Ovary (tissue), 9 donors: Measurements from ENCODE around the gene RPL41. TPM values are rescaled to one million over a fixed set of nuclear protein-coding genes. Genes with fewer than 3 reads are reported as not detected.
"Not testable (repeated sequence)": the region's sequence is repeated elsewhere in the genome, so short reads cannot be mapped to it uniquely, and the experiment has no call there.

Experiments
- DNase-seq, 5 donors: peaks; one replicate each; pipeline ENCODE4 v3.0.0-alpha.2; 2019 to 2020
- H3K27ac ChIP-seq, 2 donors: fragments of 200-600 bp; one replicate each; pipeline versions ENCODE4 v1.5.1 to v1.8.0; 2019 to 2022
- H3K27me3 ChIP-seq: fragments of 200-600 bp; one replicate; pipeline ENCODE4 v1.8.0; 2022
- H3K36me3 ChIP-seq: fragments of 200-600 bp; sonication (generic); one replicate; pipeline ENCODE4 v1.5.1; 2019
- H3K4me1 ChIP-seq: one replicate; pipeline ENCODE4 v1.8.1; 2013; ENCODE audit warnings: mild to moderate bottlenecking, moderate library complexity; ENCODE audit not compliant: insufficient read depth
- H3K4me3 ChIP-seq: fragments of 200-600 bp; sonication (generic); one replicate; pipeline ENCODE4 v1.5.1; 2017
- H3K9me3 ChIP-seq, 2 donors: fragments of 200-600 bp in 1 of 2; sonication (generic) in 1 of 2; one replicate each; pipeline versions ENCODE4 v1.5.1 to v1.8.1; 2013 to 2019; ENCODE audit warnings: mild to moderate bottlenecking in 1 of 2, moderate library complexity in 1 of 2
- EP300 ChIP-seq: sonication (generic); formaldehyde crosslinking; IDR thresholded peaks from one replicate; pipeline ENCODE4 v1.6.1; 2017; ENCODE audit warnings: antibody characterized with exemption
- POLR2A ChIP-seq: fragments of 450-650 bp; IDR thresholded peaks from one replicate; pipeline ENCODE4 v1.6.1; 2017; ENCODE audit warnings: antibody characterized with exemption, mild to moderate bottlenecking, moderate library complexity
- WGBS, 3 donors: extraction: QIAGEN DNeasy Blood & Tissue Kit in 1 of 3; methylation state at CpG; one replicate each; pipeline versions ENCODE4 v1.1.5 to v1.1.7; 2013 to 2017; 5-methylcytosine and 5-hydroxymethylcytosine counted together
- intact Hi-C, 4 donors: fragments of 100-400 bp; cut with DNase I; formaldehyde crosslinking; loops; one replicate each; pipeline versions ENCODE4 v1.11.0 to v1.15.1; 2022 to 2023
- polyA plus RNA-seq, 2 donors: library from polyadenylated mRNA; stranded (reverse); fragments of 200-250 nt in 1 of 2; fragments of 350-450 nt in 1 of 2; fragmentation: Illumina TruSeq in 1 of 2; extraction: RNeasy Lipid Tissue Mini Kit (QIAGEN cat#74804) in 1 of 2; gene quantifications; one replicate each; pipeline ENCODE4 v1.2.3, GENCODE V29; 2013 to 2014
- total RNA-seq, 7 donors: library from RNA; depleted of rRNA in 2 of 7; stranded (reverse); fragments of >200 nt in 2 of 7; fragmentation: NEBNext Ultra II Directional in 3 of 7; extraction: Animal tissue kit (Norgen Biotek cat#: 25700) in 3 of 7; gene quantifications; one replicate each; pipeline versions ENCODE4 v1.1.0 to v1.2.4, GENCODE V29; 2016 to 2023
- TF ChIP-seq, protein P1 (sequence below), 3 donors: fragments of 450-650 bp in 2 of 3; fragments of 200-600 bp in 1 of 3; IDR thresholded peaks; one replicate each; pipeline versions ENCODE4 v1.5.1 to v1.8.0; 2016 to 2022; ENCODE audit warnings: antibody characterized with exemption in 3 of 3, mild to moderate bottlenecking in 1 of 3
- donor health status: DM: no; HTN: no; CAD: no; lungs with moderate emphysema.
- donor health status: DM: no; HTN: no; CAD: no.
- donor health status: Bipolar disorder and iron deficiency.
- donor health status: DM: yes; HTN: yes; CAD: no.
- donor health status: DM: no; HTN: no; CAD: no.
- donor health status: DM: yes; HTN: yes; CAD: no.

RPL41 gene
- total and polyA plus RNA-seq, 9 donors, result 6,021 to 11,451 (median 6,946) TPM

- TF ChIP-seq, protein P1, sequence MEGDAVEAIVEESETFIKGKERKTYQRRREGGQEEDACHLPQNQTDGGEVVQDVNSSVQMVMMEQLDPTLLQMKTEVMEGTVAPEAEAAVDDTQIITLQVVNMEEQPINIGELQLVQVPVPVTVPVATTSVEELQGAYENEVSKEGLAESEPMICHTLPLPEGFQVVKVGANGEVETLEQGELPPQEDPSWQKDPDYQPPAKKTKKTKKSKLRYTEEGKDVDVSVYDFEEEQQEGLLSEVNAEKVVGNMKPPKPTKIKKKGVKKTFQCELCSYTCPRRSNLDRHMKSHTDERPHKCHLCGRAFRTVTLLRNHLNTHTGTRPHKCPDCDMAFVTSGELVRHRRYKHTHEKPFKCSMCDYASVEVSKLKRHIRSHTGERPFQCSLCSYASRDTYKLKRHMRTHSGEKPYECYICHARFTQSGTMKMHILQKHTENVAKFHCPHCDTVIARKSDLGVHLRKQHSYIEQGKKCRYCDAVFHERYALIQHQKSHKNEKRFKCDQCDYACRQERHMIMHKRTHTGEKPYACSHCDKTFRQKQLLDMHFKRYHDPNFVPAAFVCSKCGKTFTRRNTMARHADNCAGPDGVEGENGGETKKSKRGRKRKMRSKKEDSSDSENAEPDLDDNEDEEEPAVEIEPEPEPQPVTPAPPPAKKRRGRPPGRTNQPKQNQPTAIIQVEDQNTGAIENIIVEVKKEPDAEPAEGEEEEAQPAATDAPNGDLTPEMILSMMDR (IDR thresholded peaks at IDR 0.05), result no peak
- TF ChIP-seq POLR2A, result no peak
- TF ChIP-seq EP300, result no peak
- no peak overlapping the region for H3K4me3 ChIP-seq
- H3K27ac ChIP-seq, result no peak overlapping the region
- H3K27me3 ChIP-seq, result no peaks in the 10 kb centered on the region
- intact Hi-C loops, result no loop called here
- peaks cover 10% of the 10 kb centered on the region for H3K4me1 ChIP-seq
- H3K36me3 ChIP-seq, result no peaks in the 10 kb centered on the region
- H3K9me3 ChIP-seq, result no peaks in the 10 kb centered on the region
- DNase-seq, result no peak
- 79 to 100% (median 91%) methylated on average over 1 of the region's 1 CpG for WGBS, 3 donors
Measured at GRCh38 chr12:56154246-56154771, 37.9 kb downstream of the RPL41 start.

GRCh38 chr12:56154818-56155217 is 38.4 kb downstream of the RPL41 start:
- H3K9me3 ChIP-seq, result no peaks in the 10 kb centered on the region
- DNase-seq, result no peak
- H3K36me3 ChIP-seq, result no peaks in the 10 kb centered on the region
- no peak overlapping the region for H3K4me3 ChIP-seq
- 84 to 87% (median 86%) methylated on average over 5 of the region's 5 CpGs for WGBS, 3 donors
- TF ChIP-seq EP300, result no peak
- TF ChIP-seq POLR2A, result no peak
- TF ChIP-seq, protein P1 (IDR thresholded peaks at IDR 0.05), result no peak
- intact Hi-C loops, result loop anchor here in 1 of 4 donors (5.0 kb wide), 1 partner anchor 67 kb away; the partner anchor contains the start of genes NABP2 and RNF41
- H3K4me1 ChIP-seq, result peaks cover 10% of the 10 kb centered on the region
- no peaks in the 10 kb centered on the region for H3K27me3 ChIP-seq
- no peak overlapping the region for H3K27ac ChIP-seq

GRCh38 chr12:56155256-56155845 is 38.9 kb downstream of the RPL41 start:
- H3K27me3 ChIP-seq, result no peaks in the 10 kb centered on the region
- intact Hi-C loops, result loop anchor here in 1 of 4 donors (5.0 kb wide), 1 partner anchor 67 kb away; the partner anchor contains the start of genes NABP2 and RNF41
- H3K36me3 ChIP-seq, result no peaks in the 10 kb centered on the region
- TF ChIP-seq, protein P1 (IDR thresholded peaks at IDR 0.05), result no peak
- TF ChIP-seq EP300 (no peak), POLR2A (no peak)
- DNase-seq, result no peak
- no peak overlapping the region for H3K4me3 ChIP-seq
- WGBS, 3 donors, result 92 to 94% (median 93%) methylated on average over 11 of the region's 11 CpGs
- peaks cover 11% of the 10 kb centered on the region for H3K4me1 ChIP-seq
- no peak overlapping the region for H3K27ac ChIP-seq
- H3K9me3 ChIP-seq, result no peaks in the 10 kb centered on the region

- not testable (repeated sequence) for H3K27me3 ChIP-seq, H3K9me3 ChIP-seq, H3K36me3 ChIP-seq, H3K4me1 ChIP-seq, DNase-seq
- Histone ChIP-seq H3K27ac (peak overlapping the region; percentile 82 to 91), H3K4me3 (peak overlapping the region; percentile 97)
- WGBS, 3 donors, result 86 to 89% (median 87%) methylated on average over 21 of the region's 21 CpGs
- intact Hi-C loops, result loop anchor here in 1 of 4 donors (5.0 kb wide), 1 partner anchor 66 kb away; the partner anchor contains the start of genes NABP2 and RNF41
Measured at GRCh38 chr12:56156464-56157200, 40.2 kb downstream of the RPL41 start.
